Measurements from ENCODE around the gene RBM14.
"Not testable (repeated sequence)": the region's sequence is repeated elsewhere in the genome, so short reads cannot be mapped to it uniquely, and the experiment has no call there.

Gene RBM14, protein sequence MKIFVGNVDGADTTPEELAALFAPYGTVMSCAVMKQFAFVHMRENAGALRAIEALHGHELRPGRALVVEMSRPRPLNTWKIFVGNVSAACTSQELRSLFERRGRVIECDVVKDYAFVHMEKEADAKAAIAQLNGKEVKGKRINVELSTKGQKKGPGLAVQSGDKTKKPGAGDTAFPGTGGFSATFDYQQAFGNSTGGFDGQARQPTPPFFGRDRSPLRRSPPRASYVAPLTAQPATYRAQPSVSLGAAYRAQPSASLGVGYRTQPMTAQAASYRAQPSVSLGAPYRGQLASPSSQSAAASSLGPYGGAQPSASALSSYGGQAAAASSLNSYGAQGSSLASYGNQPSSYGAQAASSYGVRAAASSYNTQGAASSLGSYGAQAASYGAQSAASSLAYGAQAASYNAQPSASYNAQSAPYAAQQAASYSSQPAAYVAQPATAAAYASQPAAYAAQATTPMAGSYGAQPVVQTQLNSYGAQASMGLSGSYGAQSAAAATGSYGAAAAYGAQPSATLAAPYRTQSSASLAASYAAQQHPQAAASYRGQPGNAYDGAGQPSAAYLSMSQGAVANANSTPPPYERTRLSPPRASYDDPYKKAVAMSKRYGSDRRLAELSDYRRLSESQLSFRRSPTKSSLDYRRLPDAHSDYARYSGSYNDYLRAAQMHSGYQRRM

DNA sequence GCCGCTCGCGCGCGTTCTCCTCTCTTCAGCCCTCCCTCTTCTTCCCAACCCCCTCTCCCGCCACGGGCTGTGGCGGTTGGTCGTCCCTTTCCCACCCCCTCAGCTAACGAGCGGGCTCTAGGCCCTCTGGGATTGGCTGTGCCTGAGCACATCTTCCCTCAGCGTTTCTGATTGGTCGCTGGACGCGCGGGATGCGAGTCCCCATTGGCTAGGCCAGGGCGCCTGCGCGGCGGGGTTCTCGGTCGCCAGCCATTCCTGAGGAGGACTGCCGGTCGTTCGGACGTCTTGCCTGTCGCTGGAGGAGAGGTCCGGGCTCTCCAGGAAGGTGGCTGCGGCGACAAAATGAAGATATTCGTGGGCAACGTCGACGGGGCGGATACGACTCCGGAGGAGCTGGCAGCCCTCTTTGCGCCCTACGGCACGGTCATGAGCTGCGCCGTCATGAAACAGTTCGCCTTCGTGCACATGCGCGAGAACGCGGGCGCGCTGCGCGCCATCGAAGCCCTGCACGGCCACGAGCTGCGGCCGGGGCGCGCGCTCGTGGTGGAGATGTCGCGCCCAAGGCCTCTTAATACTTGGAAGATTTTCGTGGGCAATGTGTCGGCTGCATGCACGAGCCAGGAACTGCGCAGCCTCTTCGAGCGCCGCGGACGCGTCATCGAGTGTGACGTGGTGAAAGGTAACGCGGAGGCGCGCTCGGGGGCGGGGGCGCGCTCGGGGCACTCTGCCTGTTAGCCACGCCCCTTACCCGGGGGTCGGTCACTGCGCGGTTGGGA, at the start of gene RBM14:
TSS of gene RBM14 (plus strand) at position 252 of the 776 bp plus-strand sequence. CDS start at position 343, 91 bp downstream.
- DNase-seq (ENCODE audit: low read depth in 2 of 2): peak; percentile 96 to 97

DNA sequence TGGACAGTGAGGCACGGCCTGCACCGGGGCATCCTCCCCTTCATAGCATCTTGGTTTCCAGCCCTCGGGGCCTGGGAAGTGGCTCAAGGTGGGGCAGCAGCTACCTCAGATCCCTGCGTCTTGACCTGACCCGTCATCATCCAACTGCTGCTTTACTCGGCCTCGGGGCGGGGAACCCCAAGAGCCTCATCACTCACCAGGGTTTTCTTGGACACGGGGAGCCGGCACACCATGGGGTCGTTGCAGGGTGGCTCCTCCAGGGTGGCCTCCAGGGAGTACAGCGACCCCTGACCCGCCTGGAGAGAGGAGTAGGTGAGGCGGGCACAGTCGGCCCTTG, 48.7 kb upstream of the RBM14 start:
- no peak for DNase-seq (ENCODE audit: low read depth in 2 of 2)

DNA sequence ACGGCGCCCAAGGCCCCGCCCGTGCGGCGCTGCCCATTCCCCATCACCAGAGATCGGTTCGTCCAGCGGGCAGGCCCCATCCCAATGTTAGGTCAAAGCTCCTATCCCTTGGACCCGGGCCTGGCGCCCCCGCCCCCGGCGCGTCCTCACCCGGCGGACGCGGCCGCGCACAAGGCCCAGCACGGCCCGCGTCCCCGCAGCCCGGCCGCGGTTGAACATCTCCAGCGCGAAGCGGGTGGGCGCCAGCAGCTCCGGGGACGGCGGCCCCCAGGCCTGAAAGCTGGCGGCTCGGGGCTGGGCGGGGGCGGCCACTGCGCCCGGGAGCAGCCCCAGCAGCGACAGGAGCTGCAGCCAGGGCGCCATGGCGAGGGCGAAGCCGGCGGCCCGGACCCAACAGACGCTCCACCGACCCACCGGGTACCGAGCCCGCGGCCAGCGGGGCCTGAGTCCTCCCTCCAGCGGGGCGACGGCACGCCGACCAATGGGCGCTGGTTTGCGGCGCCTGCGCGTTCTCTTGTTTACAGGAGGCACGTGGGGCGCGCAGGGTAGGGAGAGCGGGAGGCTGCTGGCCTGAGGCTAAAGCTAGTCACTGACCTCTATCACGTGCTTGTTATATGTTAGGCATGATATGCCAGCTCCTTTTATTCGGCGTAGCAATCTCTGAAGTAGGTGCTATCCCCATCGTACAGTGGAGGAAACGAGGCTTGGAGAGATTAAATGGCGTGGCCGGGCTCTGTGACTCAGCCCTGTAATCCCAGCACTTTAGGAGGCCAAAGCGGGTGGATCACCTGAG, 48.1 kb upstream of the RBM14 start, which contains the start of gene CTSF:
TSS of gene CTSF (minus strand) at position 483 of the 793 bp plus-strand sequence. CDS start at position 363, 120 bp downstream.
- peak; percentile 63 to 67 for DNase-seq (ENCODE audit: low read depth in 2 of 2)

DNA sequence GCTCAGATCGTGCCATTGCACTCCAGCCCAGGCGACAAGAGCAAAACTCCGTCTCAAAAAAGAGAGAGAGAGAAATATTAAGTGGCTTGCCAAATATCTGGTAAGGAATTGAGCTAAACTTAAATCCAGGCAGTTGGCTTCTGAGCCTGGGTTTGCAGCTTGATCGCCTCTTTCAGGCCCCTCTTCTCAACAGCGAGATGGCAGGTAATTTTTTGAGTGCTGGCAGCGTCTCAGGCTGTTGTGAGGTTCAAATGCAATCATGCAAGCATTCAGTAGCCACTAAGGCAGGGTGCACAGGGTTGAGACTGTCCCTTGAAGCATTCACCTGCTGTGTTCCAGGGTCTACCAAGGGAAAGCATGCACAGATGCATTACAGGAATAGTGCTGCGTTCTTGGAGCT, 47.4 kb upstream of the RBM14 start:
- DNase-seq (ENCODE audit: low read depth in 2 of 2): no peak

DNA sequence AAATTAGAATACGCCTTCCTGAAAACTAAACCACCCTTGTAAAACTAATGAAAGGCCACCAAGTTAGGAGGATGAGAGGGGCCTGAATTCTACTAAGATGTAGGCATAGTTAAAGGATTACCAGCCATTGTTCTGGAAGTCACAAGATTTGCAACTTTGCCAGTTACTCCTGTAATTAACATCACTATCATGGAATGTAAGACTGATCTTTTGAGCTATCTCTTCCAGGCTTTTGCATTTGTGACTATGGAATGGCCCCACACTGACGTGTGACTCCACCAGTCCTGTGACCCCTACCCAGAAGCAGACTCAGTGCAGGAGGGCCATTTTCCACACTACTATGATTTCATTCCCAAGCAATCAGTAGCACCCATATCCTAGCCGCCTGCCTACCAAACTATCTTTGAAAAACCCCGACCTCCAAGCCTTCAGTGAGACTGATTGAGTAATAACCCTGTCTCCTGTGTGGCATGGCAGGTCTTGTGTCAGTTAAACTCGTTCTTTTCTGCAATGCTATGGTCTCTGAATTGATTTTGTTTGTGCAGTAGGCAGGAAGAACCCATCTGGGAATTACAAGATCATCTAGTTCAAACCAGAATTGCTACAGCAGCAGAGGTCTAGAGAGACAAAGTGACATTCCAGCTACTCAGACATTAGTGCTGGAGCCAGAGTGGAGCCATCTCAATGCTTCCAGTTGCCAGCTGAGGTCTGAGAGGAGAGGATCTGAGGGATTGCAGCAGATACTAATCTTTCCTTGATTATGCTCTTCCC, 46.2 kb upstream of the RBM14 start:
- no peak for DNase-seq (ENCODE audit: low read depth in 2 of 2)

DNA sequence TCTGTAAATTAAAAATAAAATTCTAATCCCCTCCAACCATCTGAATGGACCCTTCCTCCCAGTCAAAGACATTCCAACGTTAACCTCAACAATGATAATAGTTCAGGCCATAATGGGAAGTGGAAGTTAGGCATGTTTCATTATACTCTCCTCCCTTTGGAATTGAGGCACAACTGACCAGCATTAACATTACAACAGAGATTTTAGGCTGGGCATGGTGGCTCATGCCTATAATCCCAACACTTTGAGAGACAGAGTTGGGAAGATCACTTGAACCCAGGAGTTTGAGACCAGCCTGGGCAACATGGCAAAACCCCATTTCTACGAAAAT, 45.6 kb upstream of the RBM14 start:
- DNase-seq (ENCODE audit: low read depth in 2 of 2): no peak

DNA sequence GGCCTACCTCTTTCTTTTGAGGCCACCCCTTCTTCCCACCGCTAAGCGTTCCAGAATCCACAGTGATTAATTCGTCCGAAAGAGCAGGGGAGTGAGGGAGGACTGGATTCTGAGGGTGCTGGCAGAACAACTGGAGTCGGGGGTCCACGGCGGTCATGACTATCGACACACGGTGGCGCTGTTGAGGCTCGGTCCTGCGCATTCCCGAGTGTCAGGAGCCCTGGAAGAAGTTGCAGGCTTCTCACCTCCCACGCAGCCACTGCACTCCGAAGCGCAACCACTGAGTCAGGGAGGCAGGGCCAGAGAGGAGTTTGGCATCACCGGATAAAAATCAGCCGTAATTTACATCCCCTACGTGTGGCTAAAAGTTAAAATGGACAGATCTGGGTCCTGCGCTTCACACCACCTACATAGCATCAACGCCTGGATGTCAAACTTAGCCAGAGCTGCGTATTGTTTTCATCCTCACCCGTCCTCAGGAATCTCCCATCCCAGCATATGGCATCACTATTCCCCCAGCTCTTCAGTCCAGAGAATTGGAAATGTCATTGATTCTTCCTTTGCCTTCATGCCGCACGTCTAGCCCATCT, 37.3 kb upstream of the RBM14 start:
- DNase-seq (ENCODE audit: low read depth in 2 of 2): peak; percentile 72 to 82

DNA sequence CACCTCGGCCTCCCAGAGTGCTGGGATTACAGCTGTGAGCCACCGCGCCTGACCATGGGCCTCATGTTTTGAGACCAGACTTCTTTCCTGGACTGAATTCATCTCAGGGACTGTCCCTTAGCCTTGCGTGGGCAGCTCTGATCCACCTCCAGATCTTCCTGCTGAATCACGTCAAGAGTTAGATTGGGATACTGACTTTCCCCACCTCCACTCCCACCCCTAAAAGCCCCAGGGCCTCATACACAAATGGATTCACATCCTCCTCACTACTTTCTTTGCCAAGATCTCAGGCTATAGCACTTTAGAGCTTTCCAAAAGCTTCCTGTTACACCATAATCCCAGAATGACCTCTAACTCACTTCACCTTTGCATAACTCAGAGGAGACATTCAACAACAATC, 35.6 kb upstream of the RBM14 start:
- DNase-seq (ENCODE audit: low read depth in 2 of 2): no peak

DNA sequence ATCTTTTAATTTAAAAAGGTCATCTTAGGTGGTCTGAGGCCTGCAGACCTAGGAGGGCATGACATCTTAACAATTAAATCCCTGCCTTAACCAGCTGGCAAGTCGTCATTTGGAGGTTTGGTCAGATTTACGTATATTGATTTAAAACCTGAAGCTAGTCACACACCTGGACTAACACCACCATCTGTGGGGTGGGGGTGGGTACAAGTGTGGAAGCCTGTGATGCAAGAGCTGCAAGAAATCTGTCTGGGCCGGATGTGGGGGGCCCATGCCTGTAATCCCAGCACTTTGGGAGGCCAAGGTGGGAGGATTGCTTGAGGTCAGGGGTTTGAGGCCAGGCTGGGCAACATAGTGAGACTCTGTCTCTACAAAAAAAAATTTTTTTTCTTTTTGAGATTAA, 35.2 kb upstream of the RBM14 start:
- DNase-seq (ENCODE audit: low read depth in 2 of 2): no peak

DNA sequence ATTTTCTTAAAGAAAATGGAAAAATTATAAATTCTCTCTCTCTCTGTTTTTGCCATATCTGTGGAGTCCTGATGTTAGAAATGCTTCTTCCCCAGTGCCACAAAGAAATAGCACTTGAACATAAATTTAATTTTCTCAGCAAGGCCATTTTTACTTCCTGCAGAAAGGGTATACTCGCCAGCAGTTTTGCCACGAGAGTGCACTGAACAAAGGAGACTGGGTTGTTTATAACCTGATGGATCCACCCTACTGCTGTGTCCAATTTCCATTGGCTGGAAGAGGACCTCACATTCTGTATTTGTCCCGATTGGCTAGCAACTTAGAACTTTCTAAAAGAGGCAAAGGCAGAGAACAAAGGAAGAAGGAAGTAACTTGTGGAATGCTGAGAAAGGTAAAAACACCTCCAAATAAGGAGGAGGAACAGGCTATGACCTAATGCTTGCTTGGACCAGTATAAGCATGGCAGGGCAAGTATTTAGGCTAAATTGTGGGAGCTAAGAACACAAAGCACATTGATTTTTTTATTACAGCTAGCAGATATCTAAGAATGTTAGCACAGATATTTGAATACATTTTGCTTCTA, 33.8 kb upstream of the RBM14 start:
- DNase-seq (ENCODE audit: low read depth in 2 of 2): not testable (repeated sequence)

DNA sequence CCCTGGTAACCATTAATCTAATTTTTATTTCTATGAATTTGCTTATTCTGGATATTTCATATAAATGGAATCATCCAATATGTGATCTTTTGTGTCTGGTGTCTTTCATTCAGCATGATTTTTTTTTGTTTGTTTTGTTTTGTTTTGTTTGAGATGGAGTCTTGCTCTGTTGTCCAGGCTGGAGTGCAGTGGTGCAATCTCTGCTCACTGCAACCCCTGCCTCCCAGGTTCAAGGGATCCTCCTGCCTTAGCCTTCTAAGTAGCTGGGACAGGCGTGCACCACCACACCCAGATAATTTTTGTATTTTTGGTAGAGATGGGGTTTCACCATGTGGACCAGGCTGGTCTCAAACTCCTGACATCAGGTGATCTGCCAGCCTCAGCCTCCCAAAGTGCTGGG, 31.0 kb upstream of the RBM14 start:
- DNase-seq (ENCODE audit: low read depth in 2 of 2): not testable (repeated sequence)

DNA sequence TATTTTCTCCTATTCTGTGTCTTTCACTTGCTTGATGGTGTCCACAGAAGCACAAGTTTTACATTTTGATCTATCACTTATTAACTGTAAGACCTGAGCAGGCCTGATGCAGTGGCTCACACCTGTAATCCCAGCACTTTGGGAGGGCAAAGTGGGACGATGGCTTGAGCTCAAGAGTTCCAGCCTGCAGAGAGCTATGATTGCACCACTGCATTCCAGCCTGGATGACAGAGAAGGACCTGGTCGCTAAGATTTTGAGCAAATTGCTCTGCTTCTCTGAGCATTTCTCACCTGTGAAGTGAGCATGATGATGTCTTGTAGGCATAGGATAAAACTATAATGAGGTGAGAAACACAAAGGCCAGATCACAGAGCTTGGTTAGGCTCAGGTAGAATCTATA, 30.3 kb upstream of the RBM14 start:
- DNase-seq (ENCODE audit: low read depth in 2 of 2): no peak

DNA sequence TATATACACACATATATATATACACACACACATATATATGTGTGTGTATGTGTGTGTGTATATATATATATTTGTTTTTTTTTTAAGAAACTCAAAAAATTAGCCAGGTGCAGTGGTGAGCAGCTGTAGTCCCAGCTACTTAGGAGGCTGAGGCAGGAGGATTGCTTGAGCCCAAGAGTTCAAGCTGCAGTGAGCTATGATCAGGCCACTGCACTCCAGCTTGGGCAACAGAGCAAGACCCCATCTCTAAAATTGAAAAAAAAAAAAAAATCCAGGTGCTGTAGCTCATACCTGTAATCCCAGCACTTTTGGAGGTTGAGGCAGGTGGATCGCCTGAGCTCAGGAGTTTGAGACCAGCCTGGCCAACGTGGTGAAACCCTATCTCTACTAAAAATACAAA, 27.1 kb upstream of the RBM14 start:
- DNase-seq (ENCODE audit: low read depth in 2 of 2): not testable (repeated sequence)

DNA sequence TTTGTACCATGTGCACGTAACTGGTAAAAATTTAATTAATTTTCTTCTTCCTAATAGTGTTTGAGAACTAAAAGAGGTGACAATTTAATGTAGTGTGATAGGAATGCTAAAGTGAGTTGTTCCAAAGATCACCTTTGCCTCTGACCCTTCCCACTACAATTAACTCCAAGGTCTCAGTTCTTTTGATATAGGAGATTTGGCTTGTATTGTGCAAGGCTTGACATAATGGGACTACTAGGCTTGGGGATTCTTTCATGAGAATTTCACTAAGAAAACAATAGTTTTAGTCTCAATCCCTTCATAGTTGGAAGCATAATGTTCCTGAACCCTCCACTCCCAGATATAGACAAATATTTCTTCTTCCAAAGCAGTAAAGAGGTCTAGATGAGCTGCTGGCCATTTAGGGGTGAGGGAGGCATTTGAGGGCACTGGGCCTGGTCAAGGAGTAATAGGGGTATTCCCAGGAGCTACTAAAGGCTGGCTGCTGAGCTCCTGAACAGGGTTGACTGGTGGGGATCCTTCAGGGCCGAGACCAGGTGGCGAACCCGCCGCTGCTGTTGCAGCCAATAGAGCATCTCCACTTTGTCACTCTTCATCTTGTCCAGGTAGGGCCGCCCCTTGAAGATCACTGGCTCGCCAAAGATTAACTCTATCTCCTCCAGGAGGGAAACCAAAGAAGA, 26.3 kb upstream of the RBM14 start:
- DNase-seq (ENCODE audit: low read depth in 2 of 2): no peak

DNA sequence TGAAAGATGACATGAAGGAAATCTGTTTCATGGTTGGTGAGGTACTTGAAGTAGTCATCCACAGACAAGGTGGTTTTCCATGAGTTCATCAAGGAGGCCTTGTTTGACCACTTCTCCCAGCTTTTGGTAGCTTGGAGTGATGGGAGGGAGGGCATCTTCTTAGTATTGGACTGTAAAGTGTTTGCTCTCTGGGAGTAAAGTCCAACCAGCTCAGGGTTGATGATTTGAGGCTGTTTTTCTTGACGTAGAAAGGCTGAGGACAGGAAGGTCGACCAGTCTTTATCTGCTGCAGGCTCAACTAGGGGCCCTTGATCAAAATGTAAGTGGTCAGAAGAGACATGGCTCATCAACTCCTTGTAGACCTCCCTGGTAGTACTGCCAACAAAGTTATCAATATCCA, 25.3 kb upstream of the RBM14 start:
- no peak for DNase-seq (ENCODE audit: low read depth in 2 of 2)

DNA sequence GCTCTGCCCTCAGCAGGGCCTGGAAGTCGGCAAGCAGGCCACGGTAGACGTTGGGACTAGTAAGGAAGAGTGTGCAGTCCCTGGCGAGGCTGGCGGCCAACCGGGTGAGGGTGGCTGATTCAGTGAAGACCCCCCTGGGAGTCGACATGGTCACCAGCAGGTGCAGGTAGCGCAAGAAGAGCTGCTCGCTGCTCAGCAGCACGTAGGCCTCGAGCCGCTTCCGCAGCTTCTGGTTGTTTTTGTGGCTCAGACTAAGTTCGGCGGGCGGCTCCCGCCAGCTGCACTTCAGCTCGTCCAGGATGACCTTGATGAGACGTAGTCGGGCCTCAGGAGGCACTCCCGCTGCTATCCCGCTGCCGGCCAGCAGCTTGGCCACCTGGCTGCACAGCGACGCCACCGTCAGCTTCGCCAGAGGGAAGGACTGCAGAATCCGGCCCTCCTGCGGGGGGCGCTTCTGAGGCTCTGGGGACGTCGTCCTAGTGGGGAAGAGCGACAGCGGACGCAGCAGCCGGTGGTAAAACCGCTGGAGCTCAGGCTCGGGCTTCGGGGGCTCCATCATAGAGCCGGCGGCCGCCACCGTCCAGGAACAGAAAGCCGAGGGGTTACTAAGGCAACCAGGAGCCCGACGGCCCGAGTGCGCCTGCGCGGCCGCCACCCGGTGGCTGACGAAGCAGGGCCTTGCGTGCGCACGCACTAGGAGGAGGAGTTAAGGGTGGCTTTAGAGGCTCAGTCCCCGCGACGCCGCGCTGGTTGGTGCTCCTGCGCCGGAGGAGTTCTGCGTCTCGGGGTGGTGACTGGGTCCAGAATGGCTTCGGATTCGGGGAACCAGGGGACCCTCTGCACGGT, 23.8 kb upstream of the RBM14 start, which contains the start of the genes CCDC87 and CCS:
TSS of gene CCDC87 (minus strand) at position 607 of the 846 bp plus-strand sequence. CDS start at position 559, 48 bp downstream.
TSS of gene CCS (plus strand) at position 729 of the 846 bp plus-strand sequence. CDS start at position 806, 77 bp downstream.
- peak; percentile 98 to 99 for DNase-seq (ENCODE audit: low read depth in 2 of 2)

DNA sequence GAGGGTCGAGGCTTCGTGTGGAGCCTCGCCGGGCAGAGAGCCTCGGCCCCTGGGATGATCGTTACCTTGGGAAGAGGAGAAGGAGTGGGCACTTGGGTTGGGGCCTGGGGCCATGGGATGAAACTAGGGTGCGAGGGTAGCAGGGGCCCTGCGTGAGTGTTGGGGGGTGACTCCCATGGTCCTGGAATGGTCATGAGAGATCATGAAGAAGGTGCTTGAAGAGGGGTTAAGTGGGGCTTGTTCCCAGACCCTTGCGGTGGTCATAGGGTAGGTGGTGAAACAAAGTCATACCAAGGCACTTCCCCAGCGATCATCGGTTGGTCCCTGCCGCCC, 23.2 kb upstream of the RBM14 start:
- DNase-seq (ENCODE audit: low read depth in 2 of 2): no peak

DNA sequence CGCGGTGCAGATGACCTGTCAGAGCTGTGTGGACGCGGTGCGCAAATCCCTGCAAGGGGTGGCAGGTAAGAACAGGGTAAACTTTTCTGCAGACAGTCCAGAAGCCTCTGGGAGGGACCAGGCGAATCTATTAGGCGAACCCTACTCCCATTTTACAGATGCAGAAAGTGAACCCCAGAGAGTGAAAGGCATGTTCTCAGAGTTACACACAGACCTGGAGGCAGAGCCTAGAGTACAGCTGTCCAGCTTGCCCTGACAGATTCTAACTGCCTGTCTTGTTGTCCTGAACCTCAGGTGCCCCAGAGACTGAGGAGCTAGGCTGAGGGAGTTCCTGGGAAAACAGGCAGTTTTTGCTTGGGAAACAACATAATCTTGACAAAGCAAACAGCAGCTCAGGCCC, 22.8 kb upstream of the RBM14 start:
- DNase-seq (ENCODE audit: low read depth in 2 of 2): no peak

Measured in stimulated activated CD8-positive, alpha-beta memory T cell treated with anti-CD3 and anti-CD28 coated beads, Interleukin-2, amount 100 ng/mL, for 48 hours (primary cell).